ENCODE measurements around the gene BTN1A1. TPM values are rescaled to one million over a fixed set of nuclear protein-coding genes. Genes with fewer than 3 reads are reported as not detected.
"Not testable (repeated sequence)": the region's sequence is repeated elsewhere in the genome, so short reads cannot be mapped to it uniquely, and the experiment has no call there.

The BTN1A1 gene
- total and polyA plus RNA-seq, 10 of the 15 experiments (the other 5 are each of a cell fraction or from before 2014, with no cell fraction given), result 0.05 to 2.2 (median 0.87) TPM

DNA sequence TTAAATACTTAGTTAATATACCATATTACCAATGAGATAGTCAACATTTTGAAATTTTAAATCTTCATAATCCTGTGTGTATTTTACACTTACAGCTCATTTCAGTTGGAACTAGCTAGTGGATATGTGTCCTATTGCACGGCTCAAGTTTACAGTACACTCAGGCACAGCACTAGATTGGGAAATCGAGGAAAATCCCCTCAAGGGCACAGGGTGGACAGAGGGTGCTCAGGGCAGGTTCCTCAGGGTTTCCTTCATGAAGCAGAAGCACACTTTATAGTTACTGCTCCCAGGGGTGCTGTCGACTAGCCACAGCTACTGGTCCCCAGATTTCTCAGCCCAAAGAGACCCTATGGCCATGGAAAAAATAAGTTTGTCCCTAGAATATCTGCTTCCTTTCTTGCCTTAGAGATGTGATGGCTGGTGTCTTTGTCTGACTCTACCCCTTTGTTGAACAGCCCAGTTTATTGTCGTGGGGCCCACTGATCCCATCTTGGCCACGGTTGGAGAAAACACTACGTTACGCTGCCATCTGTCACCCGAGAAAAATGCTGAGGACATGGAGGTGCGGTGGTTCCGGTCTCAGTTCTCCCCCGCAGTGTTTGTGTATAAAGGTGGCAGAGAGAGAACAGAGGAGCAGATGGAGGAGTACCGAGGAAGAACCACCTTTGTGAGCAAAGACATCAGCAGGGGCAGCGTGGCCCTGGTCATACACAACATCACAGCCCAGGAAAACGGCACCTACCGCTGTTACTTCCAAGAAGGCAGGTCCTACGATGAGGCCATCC lies 40.9 kb upstream of the BTN1A1 start:
- Histone ChIP-seq H2AFZ (ENCODE audit: control insufficient read depth, low read depth, low read length) (no peak overlapping the region), H3K9ac (ENCODE audit: control insufficient read depth, insufficient read depth, low read length) (peak overlapping the region; percentile 25; the same call in 1 of the 2 replicates), H3K4me1 (ENCODE audit: control insufficient read depth, insufficient read depth, low read length) (peaks cover 26% of the 10 kb centered on the region), H3K79me2 (ENCODE audit: control insufficient read depth, insufficient read depth, low read length) (peaks cover 38% of the 10 kb centered on the region), H3K27ac (ENCODE audit: control insufficient read depth, insufficient read depth) (no peak overlapping the region), H3K36me3 (ENCODE audit: control insufficient read depth in 2 of 2, insufficient read depth in 2 of 2, low read length in 1 of 2) (peaks cover 7 to 21% of the 10 kb centered on the region in 2 experiments), H3K4me3 (peak overlapping the region; percentile 42; the same call in 1 of the 2 replicates), H3K4me2 (ENCODE audit: control insufficient read depth, insufficient read depth) (peak overlapping the region; percentile 32), H3K27me3 (replicated peaks in 1 of 2; ENCODE audit: control insufficient read depth in 2 of 2, insufficient read depth in 2 of 2, low read length in 1 of 2) (no peaks in the 10 kb centered on the region), H3K9me3 (replicated peaks; ENCODE audit: control insufficient read depth, insufficient read depth, low read length) (no peaks in the 10 kb centered on the region), H4K20me1 (ENCODE audit: control insufficient read depth, insufficient read depth) (no peaks in the 10 kb centered on the region)
- POLR2A ChIA-PET, result no interaction called here
- intact Hi-C loops (cut with micrococcal nuclease; ENCODE audit: unreplicated experiment), result no loop called here
- CTCF ChIA-PET, result no interaction called here
- SMC1A ChIA-PET (ENCODE audit: uncharacterized antibody, unreplicated experiment), result interaction anchor here (0.8 to 1.6 kb wide), 3 partner anchors 13 to 117 kb away, joined by 3 to 7 read pairs (median 4); no protein-coding TSS in a partner anchor
- FAIRE-seq (no peak), ATAC-seq (no peak), DNase-seq (ENCODE audit: low read depth, low spot score) (no peak)
- RAD21 ChIA-PET (ENCODE audit: unreplicated experiment), result no interaction called here
- in situ Hi-C loops (cut with MboI), result no loop called here
- TF ChIP-seq, protein P1, sequence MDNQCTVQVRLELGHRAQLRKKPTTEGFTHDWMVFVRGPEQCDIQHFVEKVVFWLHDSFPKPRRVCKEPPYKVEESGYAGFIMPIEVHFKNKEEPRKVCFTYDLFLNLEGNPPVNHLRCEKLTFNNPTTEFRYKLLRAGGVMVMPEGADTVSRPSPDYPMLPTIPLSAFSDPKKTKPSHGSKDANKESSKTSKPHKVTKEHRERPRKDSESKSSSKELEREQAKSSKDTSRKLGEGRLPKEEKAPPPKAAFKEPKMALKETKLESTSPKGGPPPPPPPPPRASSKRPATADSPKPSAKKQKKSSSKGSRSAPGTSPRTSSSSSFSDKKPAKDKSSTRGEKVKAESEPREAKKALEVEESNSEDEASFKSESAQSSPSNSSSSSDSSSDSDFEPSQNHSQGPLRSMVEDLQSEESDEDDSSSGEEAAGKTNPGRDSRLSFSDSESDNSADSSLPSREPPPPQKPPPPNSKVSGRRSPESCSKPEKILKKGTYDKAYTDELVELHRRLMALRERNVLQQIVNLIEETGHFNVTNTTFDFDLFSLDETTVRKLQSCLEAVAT (IDR thresholded peaks at IDR 0.05), result 0 out of 2 replicates have a peak, but pooled peaks have one; percentile 26
- no peak for TF ChIP-seq STAT3 (IDR thresholded peaks at IDR 0.05; ENCODE audit: low read depth, low read length)
- no TSS peak for BruUV-seq (replicated peaks)
- 97% methylated on average over 16 of the region's 16 CpGs for WGBS (ENCODE audit: insufficient coverage, insufficient replicate concordance, low lambda C conversion rate, missing lambda C conversion rate)

DNA sequence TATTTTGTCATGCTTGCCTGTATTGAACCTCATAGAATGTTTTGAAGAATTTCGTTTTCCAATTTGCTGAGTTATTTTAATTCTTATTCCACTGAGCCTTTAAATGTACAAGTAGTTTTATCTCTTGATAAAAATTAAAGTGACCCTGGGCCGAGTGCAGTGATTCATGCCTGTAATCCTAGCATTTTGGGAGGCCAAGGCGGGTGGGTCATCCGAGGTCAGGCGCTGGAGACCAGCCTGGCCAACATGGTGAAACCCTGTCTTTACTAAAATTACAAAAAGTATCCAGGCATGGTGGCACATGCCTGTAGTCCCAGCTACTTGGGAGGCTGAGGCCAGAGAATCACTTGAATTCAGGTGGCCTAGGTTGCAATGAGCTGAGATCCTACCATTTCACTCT lies 38.8 kb upstream of the BTN1A1 start:
- H3K27ac ChIP-seq (ENCODE audit: control insufficient read depth, insufficient read depth); ATAC-seq; H2AFZ ChIP-seq (ENCODE audit: control insufficient read depth, low read depth, low read length); H3K4me2 ChIP-seq (ENCODE audit: control insufficient read depth, insufficient read depth); in situ Hi-C loops (cut with MboI); H3K9ac ChIP-seq (ENCODE audit: control insufficient read depth, insufficient read depth, low read length); H3K9me3 ChIP-seq (replicated peaks; ENCODE audit: control insufficient read depth, insufficient read depth, low read length); intact Hi-C loops (cut with micrococcal nuclease; ENCODE audit: unreplicated experiment); FAIRE-seq; BruUV-seq (replicated peaks); H3K4me3 ChIP-seq; H3K27me3 ChIP-seq (replicated peaks in 1 of 2; ENCODE audit: control insufficient read depth in 2 of 2, insufficient read depth in 2 of 2, low read length in 1 of 2); H4K20me1 ChIP-seq (ENCODE audit: control insufficient read depth, insufficient read depth); DNase-seq (ENCODE audit: low read depth, low spot score): not testable (repeated sequence)
- WGBS (ENCODE audit: insufficient coverage, insufficient replicate concordance, low lambda C conversion rate, missing lambda C conversion rate), result 87% methylated on average over 5 of the region's 5 CpGs
- ChIA-PET SMC1A (ENCODE audit: uncharacterized antibody, unreplicated experiment) (interaction anchor here (1.2 to 2.0 kb wide), 4 partner anchors 12 to 72 kb away, joined by 3 to 9 read pairs (median 6); no protein-coding TSS in a partner anchor), RAD21 (ENCODE audit: unreplicated experiment) (interaction anchor here (1.1 to 1.5 kb wide), 2 partner anchors 13 to 120 kb away, joined by 4 read pairs; no protein-coding TSS in a partner anchor), CTCF (interaction anchor here (0.6 to 2.1 kb wide), 4 partner anchors 13 to 71 kb away, joined by 3 to 6 read pairs (median 4); no protein-coding TSS in a partner anchor), POLR2A (interaction anchor here (0.7 to 2.4 kb wide), 3 partner anchors 12 to 125 kb away, joined by 3 to 17 read pairs (median 3); no protein-coding TSS in a partner anchor)
- Histone ChIP-seq H3K4me1 (ENCODE audit: control insufficient read depth, insufficient read depth, low read length) (peaks cover 21% of the 10 kb centered on the region), H3K36me3 (ENCODE audit: control insufficient read depth in 2 of 2, insufficient read depth in 2 of 2, low read length in 1 of 2) (peaks cover 10 to 29% of the 10 kb centered on the region in 2 experiments), H3K79me2 (ENCODE audit: control insufficient read depth, insufficient read depth, low read length) (peaks cover 38% of the 10 kb centered on the region)

Measured in GM12878 (cell line).